Measurements from ENCODE around the gene MAPK4. TPM values are rescaled to one million over a fixed set of nuclear protein-coding genes. Genes with fewer than 3 reads are reported as not detected.
A peak's percentile ranks its signal among the peaks of the same experiment; 100 is the strongest.

Gene MAPK4
- total RNA-seq, 1 experiment from 2014 or later, result 0.21 TPM

DNA sequence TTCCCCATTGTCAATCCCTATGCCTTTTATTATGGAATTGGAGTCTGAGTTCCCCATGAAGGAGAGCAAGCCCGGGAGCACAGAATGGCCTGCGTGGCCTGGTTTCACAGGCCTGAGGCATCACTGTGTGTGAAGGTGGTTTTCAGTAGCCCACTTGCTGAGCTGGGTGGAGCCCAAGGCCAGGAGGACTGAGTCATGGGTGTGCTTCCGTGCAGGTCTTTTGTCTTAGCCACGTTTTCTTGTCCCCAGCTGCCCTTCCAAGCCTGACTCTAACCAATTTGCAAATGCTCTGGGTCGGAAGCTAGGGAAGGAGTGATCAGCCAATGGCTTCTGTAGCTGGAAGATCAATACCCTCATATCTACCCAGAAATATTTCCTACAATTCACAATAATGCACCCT, 119.2 kb downstream of the MAPK4 start:
- Mint-ChIP-seq H3K9me3 (ENCODE audit: unreplicated experiment) (no peaks in the 10 kb centered on the region), H3K27ac (ENCODE audit: low read depth, unreplicated experiment) (no peak overlapping the region), H3K4me1 (ENCODE audit: insufficient read depth, unreplicated experiment) (no peaks in the 10 kb centered on the region), H3K27me3 (ENCODE audit: insufficient read depth, unreplicated experiment) (peaks cover 21% of the 10 kb centered on the region), H3K4me3 (ENCODE audit: unreplicated experiment) (no peak overlapping the region), H3K36me3 (ENCODE audit: insufficient read depth, unreplicated experiment) (no peaks in the 10 kb centered on the region)
- TF ChIP-seq, protein P1, sequence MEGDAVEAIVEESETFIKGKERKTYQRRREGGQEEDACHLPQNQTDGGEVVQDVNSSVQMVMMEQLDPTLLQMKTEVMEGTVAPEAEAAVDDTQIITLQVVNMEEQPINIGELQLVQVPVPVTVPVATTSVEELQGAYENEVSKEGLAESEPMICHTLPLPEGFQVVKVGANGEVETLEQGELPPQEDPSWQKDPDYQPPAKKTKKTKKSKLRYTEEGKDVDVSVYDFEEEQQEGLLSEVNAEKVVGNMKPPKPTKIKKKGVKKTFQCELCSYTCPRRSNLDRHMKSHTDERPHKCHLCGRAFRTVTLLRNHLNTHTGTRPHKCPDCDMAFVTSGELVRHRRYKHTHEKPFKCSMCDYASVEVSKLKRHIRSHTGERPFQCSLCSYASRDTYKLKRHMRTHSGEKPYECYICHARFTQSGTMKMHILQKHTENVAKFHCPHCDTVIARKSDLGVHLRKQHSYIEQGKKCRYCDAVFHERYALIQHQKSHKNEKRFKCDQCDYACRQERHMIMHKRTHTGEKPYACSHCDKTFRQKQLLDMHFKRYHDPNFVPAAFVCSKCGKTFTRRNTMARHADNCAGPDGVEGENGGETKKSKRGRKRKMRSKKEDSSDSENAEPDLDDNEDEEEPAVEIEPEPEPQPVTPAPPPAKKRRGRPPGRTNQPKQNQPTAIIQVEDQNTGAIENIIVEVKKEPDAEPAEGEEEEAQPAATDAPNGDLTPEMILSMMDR (IDR thresholded peaks at IDR 0.05; ENCODE audit: unreplicated experiment), result no peak
- ChIA-PET POLR2A (no interaction called here), CTCF (interaction anchor here (0.7 to 0.9 kb wide), 2 partner anchors 141 to 173 kb away, joined by 3 to 4 read pairs; no protein-coding TSS in a partner anchor)
- peak; percentile 6 for DNase-seq (ENCODE audit: unreplicated experiment)
- intact Hi-C loops (cut with micrococcal nuclease), result no loop called here
- no TSS peak for BruUV-seq (replicated peaks)

DNA sequence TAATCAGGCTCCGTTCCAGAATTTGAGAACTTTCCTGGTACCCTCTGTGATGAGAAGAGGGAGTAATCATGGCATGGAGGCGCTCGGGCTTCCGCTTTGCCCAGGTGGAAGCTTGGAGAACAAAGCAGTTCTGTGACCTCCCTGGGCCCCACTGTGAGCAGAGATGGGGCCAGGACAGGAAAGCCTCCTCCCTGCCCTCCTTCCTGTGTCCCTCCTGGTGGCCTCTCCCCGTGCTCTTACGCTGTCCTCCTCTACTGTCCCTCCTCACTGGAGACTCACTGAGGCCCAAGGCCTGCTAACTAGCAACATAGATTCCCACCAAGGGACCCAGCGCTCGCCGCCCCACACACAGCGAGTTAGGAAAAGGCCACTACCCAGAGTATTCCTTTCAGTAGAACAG, 119.8 kb downstream of the MAPK4 start:
- peaks cover 15% of the 10 kb centered on the region for H3K27me3 Mint-ChIP-seq (ENCODE audit: insufficient read depth, unreplicated experiment)
- POLR2A ChIA-PET, result no interaction called here
- BruUV-seq (replicated peaks), result no TSS peak
- H3K9me3 Mint-ChIP-seq (ENCODE audit: unreplicated experiment), result no peaks in the 10 kb centered on the region
- no peak overlapping the region for H3K27ac Mint-ChIP-seq (ENCODE audit: low read depth, unreplicated experiment)
- TF ChIP-seq, protein P1 (IDR thresholded peaks at IDR 0.05; ENCODE audit: unreplicated experiment), result no peak
- H3K4me1 Mint-ChIP-seq (ENCODE audit: insufficient read depth, unreplicated experiment), result no peaks in the 10 kb centered on the region
- H3K4me3 Mint-ChIP-seq (ENCODE audit: unreplicated experiment), result no peak overlapping the region
- intact Hi-C loops (cut with micrococcal nuclease), result no loop called here
- H3K36me3 Mint-ChIP-seq (ENCODE audit: insufficient read depth, unreplicated experiment), result no peaks in the 10 kb centered on the region
- CTCF ChIA-PET, result interaction anchor here (0.7 to 0.9 kb wide), 2 partner anchors 141 to 174 kb away, joined by 3 to 4 read pairs; no protein-coding TSS in a partner anchor
- DNase-seq (ENCODE audit: unreplicated experiment), result no peak

DNA sequence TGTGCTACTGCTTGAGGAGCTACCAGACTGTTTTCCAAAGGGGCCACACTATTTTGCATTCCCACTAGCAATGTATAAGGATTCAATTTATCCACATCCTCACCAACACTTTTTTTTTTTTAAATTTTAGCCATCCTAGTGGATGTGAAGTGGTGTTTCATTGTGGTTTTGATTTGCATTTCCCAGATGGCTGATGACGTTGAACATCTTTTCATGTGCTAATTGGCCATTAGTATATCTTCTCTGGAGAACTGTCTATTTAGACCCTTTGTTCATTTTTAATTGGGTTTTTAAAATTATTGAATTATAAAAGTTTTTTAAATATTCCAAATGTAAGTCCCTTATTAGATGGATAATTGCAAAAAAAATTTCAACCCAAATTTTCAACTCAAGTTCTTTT, 121.1 kb downstream of the MAPK4 start:
- no peaks in the 10 kb centered on the region for H3K4me1 Mint-ChIP-seq (ENCODE audit: insufficient read depth, unreplicated experiment)
- TF ChIP-seq, protein P1 (IDR thresholded peaks at IDR 0.05; ENCODE audit: unreplicated experiment), result no peak
- H3K27ac Mint-ChIP-seq (ENCODE audit: low read depth, unreplicated experiment), result no peak overlapping the region
- BruUV-seq (replicated peaks), result no TSS peak
- peaks cover 11% of the 10 kb centered on the region for H3K27me3 Mint-ChIP-seq (ENCODE audit: insufficient read depth, unreplicated experiment)
- POLR2A ChIA-PET, result no interaction called here
- H3K36me3 Mint-ChIP-seq (ENCODE audit: insufficient read depth, unreplicated experiment), result no peaks in the 10 kb centered on the region
- H3K4me3 Mint-ChIP-seq (ENCODE audit: unreplicated experiment), result no peak overlapping the region
- no peak for DNase-seq (ENCODE audit: unreplicated experiment)
- CTCF ChIA-PET, result interaction anchor here (0.7 kb wide), 1 partner anchor 29 kb away, joined by 6 read pairs; no protein-coding TSS in a partner anchor
- intact Hi-C loops (cut with micrococcal nuclease), result no loop called here
- no peaks in the 10 kb centered on the region for H3K9me3 Mint-ChIP-seq (ENCODE audit: unreplicated experiment)

DNA sequence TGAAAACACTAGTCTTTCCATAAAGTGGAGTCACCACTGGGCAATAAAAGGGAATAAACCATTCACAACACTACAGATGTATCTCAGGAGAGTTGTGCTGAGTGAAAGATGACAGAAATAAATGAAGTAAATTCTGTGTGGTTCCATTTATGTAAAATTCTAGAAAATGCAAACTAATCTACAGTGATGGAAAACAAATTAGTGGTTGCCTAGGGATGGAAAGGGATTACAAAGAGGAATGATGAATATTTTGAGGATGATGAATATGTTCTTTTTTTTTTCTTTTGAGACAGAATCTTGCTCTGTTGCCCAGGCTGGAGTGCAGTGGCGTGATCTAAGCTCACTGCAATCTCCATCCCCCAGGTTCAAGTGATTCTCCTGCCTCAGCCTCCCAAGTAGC, 123.0 kb downstream of the MAPK4 start:
- ChIA-PET POLR2A (no interaction called here), CTCF (interaction anchor here (0.7 to 1.0 kb wide), 2 partner anchors 21 to 146 kb away, joined by 3 read pairs; no protein-coding TSS in a partner anchor)
- TF ChIP-seq, protein P1 (IDR thresholded peaks at IDR 0.05; ENCODE audit: unreplicated experiment), result no peak
- no peak for DNase-seq (ENCODE audit: unreplicated experiment)
- no TSS peak for BruUV-seq (replicated peaks)
- Mint-ChIP-seq H3K27me3 (ENCODE audit: insufficient read depth, unreplicated experiment) (peaks cover 11% of the 10 kb centered on the region), H3K36me3 (ENCODE audit: insufficient read depth, unreplicated experiment) (no peaks in the 10 kb centered on the region), H3K27ac (ENCODE audit: low read depth, unreplicated experiment) (no peak overlapping the region), H3K4me3 (ENCODE audit: unreplicated experiment) (no peak overlapping the region), H3K9me3 (ENCODE audit: unreplicated experiment) (no peaks in the 10 kb centered on the region), H3K4me1 (ENCODE audit: insufficient read depth, unreplicated experiment) (no peaks in the 10 kb centered on the region)
- intact Hi-C loops (cut with micrococcal nuclease), result no loop called here
